B cell (primary cell): ENCODE measurements around the gene CLOCK. TPM values are rescaled to one million over a fixed set of nuclear protein-coding genes. Genes with fewer than 3 reads are reported as not detected.
"Not testable (repeated sequence)": the region's sequence is repeated elsewhere in the genome, so short reads cannot be mapped to it uniquely, and the experiment has no call there.

ENCODE experiments used
- ATAC-seq: fragments of 200-7000 bp; cut with Tn5 transposase; one replicate; pipeline ENCODE4 v1.10.0; 2021; ENCODE audit warnings: low read depth, mild to moderate bottlenecking, moderate number of reproducible peaks, moderate library complexity
- CTCF ChIA-PET: fragments of 350-600 bp; sonication (Branson Sonifier 250); formaldehyde crosslinking; loops from one replicate; lab custom pipeline; 2021; ENCODE audit warnings: antibody characterized with exemption, inconsistent platforms; lab: Charles Lee
- POLR2A ChIA-PET: fragments of 350-600 bp; sonication (Branson Sonifier 250); formaldehyde crosslinking; loops from one replicate; lab custom pipeline; 2021; ENCODE audit warnings: antibody characterized with exemption; lab: Charles Lee
- DNase-seq: peaks from one replicate; pipeline ENCODE4 v3.0.0; 2013
- H2AFZ ChIP-seq: 2 replicates; pipeline ENCODE4 v1.6.1; 2012; ENCODE audit warnings: mild to moderate bottlenecking, low read depth, low read length; ENCODE audit not compliant: insufficient read depth, poor library complexity, severe bottlenecking
- H3K27ac ChIP-seq, 2 donors: 1 replicate in 1 of 2; 2 replicates in 1 of 2; pipeline ENCODE4 v1.5.1; 2012 to 2013; ENCODE audit warnings: low read length in 2 of 2, mild to moderate bottlenecking in 2 of 2, moderate library complexity in 1 of 2
- H3K27me3 ChIP-seq, 4 experiments: fragments of 200-600 bp in 1 of 4; sonication (generic) in 1 of 4; replicated peaks in 1 of 4; 1 replicate in 2 of 4; 2 replicates in 2 of 4; pipeline versions ENCODE4 v1.6.1 to v1.7.0; 2013 to 2016; ENCODE audit warnings: low read length in 3 of 4, mild to moderate bottlenecking in 2 of 4, mixed read lengths in 1 of 4, moderate library complexity in 1 of 4; ENCODE audit not compliant: insufficient read depth in 4 of 4, control insufficient read depth in 3 of 4; ENCODE audit errors: control extremely low read depth in 1 of 4
- H3K36me3 ChIP-seq, 2 experiments: replicated peaks in 1 of 2; 1 replicate in 1 of 2; 2 replicates in 1 of 2; pipeline versions ENCODE4 v1.6.1 to v1.7.1; 2013; ENCODE audit warnings: low read length in 1 of 2; ENCODE audit not compliant: insufficient read depth in 2 of 2, control insufficient read depth in 1 of 2; ENCODE audit errors: control extremely low read depth in 1 of 2, extremely low read depth in 1 of 2
- H3K4me1 ChIP-seq, 2 donors: fragments of 200-600 bp in 1 of 2; sonication (generic) in 1 of 2; 1 replicate in 1 of 2; 2 replicates in 1 of 2; pipeline versions ENCODE4 v1.5.1 to v1.6.1; 2013 to 2017; ENCODE audit warnings: low read length in 2 of 2; ENCODE audit not compliant: control insufficient read depth in 2 of 2, insufficient read depth in 2 of 2
- H3K4me2 ChIP-seq: replicated peaks from 2 replicates; pipeline ENCODE3; 2012; ENCODE audit warnings: mild to moderate bottlenecking, low read depth, low read length; ENCODE audit not compliant: poor library complexity, severe bottlenecking
- H3K4me3 ChIP-seq, 5 experiments: fragments of 200-600 bp in 1 of 5; sonication (generic) in 1 of 5; 1 replicate in 3 of 5; 2 replicates in 2 of 5; pipeline versions ENCODE4 v1.5.1 to v1.7.0; 2011 to 2016; ENCODE audit warnings: low read length in 4 of 5, mild to moderate bottlenecking in 4 of 5, low read depth in 2 of 5, control low read depth in 1 of 5, moderate library complexity in 1 of 5; ENCODE audit not compliant: insufficient read depth in 1 of 5; ENCODE audit errors: control extremely low read depth in 1 of 5, extremely low read depth in 1 of 5
- H3K79me2 ChIP-seq: fragments of 200-600 bp; sonication (generic); one replicate; pipeline ENCODE4 v1.6.0; 2016; ENCODE audit warnings: low read length; ENCODE audit not compliant: control insufficient read depth, insufficient read depth
- H3K9ac ChIP-seq: fragments of 200-600 bp; sonication (generic); 2 replicates; pipeline ENCODE4 v1.6.1; 2017; ENCODE audit warnings: mild to moderate bottlenecking, low read length, moderate library complexity
- H3K9me3 ChIP-seq, 3 donors: one replicate each; pipeline versions ENCODE4 v1.6.1 to v1.7.1; 2013; ENCODE audit warnings: low read length in 2 of 3; ENCODE audit not compliant: control insufficient read depth in 2 of 3, insufficient read depth in 1 of 3; ENCODE audit errors: control extremely low read depth in 1 of 3
- H4K20me1 ChIP-seq: 2 replicates; pipeline ENCODE4 v1.6.0; 2012; ENCODE audit warnings: mild to moderate bottlenecking, low read length; ENCODE audit not compliant: insufficient read depth, control insufficient read depth, poor library complexity, severe bottlenecking
- H3K27ac Mint-ChIP-seq: one replicate; pipeline ENCODE4 v1.8.0; 2021; ENCODE audit warnings: mixed read lengths
- H3K27me3 Mint-ChIP-seq: one replicate; pipeline ENCODE4 v1.8.0; 2021; ENCODE audit warnings: mixed read lengths
- H3K4me1 Mint-ChIP-seq: one replicate; pipeline ENCODE4 v1.8.0; 2021; ENCODE audit warnings: mixed read lengths
- H3K4me3 Mint-ChIP-seq: one replicate; pipeline ENCODE4 v1.8.0; 2021; ENCODE audit warnings: mixed read lengths
- H3K9me3 Mint-ChIP-seq: one replicate; pipeline ENCODE4 v1.8.0; 2022; ENCODE audit warnings: mixed read lengths; ENCODE audit not compliant: insufficient read depth
- CTCF ChIP-seq: fragments of 200-600 bp; IDR thresholded peaks from one replicate; pipeline ENCODE4 v1.8.0; 2022; ENCODE audit warnings: antibody characterized with exemption, mild to moderate bottlenecking
- EZH2 ChIP-seq: IDR thresholded peaks from 2 replicates; pipeline ENCODE4 v1.6.1; 2012; ENCODE audit warnings: borderline replicate concordance, low read depth, mild to moderate bottlenecking, moderate library complexity, low read length; ENCODE audit not compliant: insufficient read depth, poor library complexity, severe bottlenecking
- WGBS: methylation state at CpG from one replicate; pipeline ENCODE4 v1.1.5; 2013; ENCODE audit warnings: missing lambda C conversion rate; ENCODE audit not compliant: insufficient coverage; 5-methylcytosine and 5-hydroxymethylcytosine counted together
- intact Hi-C: fragments of 100-400 bp; cut with micrococcal nuclease; formaldehyde crosslinking; loops from one replicate; pipeline ENCODE4 v1.10.0; 2022
- polyA plus RNA-seq: library from polyadenylated mRNA; depleted of rRNA; stranded (reverse); fragments of >200 nt; gene quantifications from 2 replicates; pipeline ENCODE4 v1.2.3, GENCODE V29; 2012
- total RNA-seq, 2 donors: library from RNA; stranded (reverse); fragments of 120-200 nt in 1 of 2; gene quantifications; 1 replicate in 1 of 2; 2 replicates in 1 of 2; pipeline versions ENCODE4 v1.2.3 to v1.2.4, GENCODE V29; 2013 to 2022

CLOCK gene
- total and polyA plus RNA-seq, 2 donors (not counting 1 experiment from before 2014, with no cell fraction given) = 2.8 to 14.2 TPM

GRCh38 chr4:55588160-55588559 is 41.5 kb upstream of the CLOCK start:
- 91% methylated on average over 2 of the region's 2 CpGs for WGBS
- Mint-ChIP-seq H3K4me1 (no peaks in the 10 kb centered on the region), H3K27ac (no peak overlapping the region), H3K27me3 (peaks cover 14% of the 10 kb centered on the region), H3K4me3 (no peak overlapping the region), H3K9me3 (peaks cover 2% of the 10 kb centered on the region)
- Histone ChIP-seq H3K4me3 (no peak overlapping the region), H3K4me2 (no peak overlapping the region), H3K27ac (no peak overlapping the region), H3K79me2 (no peaks in the 10 kb centered on the region), H3K9ac (no peak overlapping the region), H3K4me1 (no peaks in the 10 kb centered on the region), H3K9me3 (peaks cover 0 to 6% (median 1%) of the 10 kb centered on the region in 3 donors), H3K36me3 (no peaks in the 10 kb centered on the region), H4K20me1 (no peaks in the 10 kb centered on the region), H3K27me3 (no peaks in the 10 kb centered on the region), H2AFZ (no peak overlapping the region)
- intact Hi-C loops = no loop called here
- ChIA-PET POLR2A (no interaction called here), CTCF (no interaction called here)
- no peak for TF ChIP-seq CTCF
- no peak for TF ChIP-seq EZH2
- ATAC-seq (no peak), DNase-seq (no peak)

DNA sequence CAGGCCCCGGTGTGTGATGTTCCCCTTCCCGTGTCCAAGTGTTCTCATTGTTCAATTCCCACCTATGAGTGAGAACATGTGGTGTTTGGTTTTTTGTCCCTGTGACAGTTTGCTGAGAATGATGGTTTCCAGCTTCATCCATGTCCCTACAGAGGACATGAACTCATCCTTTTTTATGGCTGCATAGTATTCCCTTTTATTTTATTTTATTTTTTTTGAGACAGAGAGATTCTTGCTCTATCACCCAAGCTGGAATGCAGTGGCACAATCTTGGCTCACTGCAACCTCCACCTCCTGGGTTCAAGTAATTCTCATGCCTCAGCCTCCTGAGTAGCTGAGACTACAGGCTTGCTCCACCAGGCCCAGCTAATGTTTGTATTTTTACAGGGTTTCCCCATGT is 36.1 kb upstream of the CLOCK start:
- H3K9me3 ChIP-seq, H3K27ac Mint-ChIP-seq, H3K27me3 Mint-ChIP-seq, H3K9ac ChIP-seq, H3K27ac ChIP-seq, CTCF ChIA-PET, H3K4me2 ChIP-seq, H3K4me3 ChIP-seq, H3K36me3 ChIP-seq, H2AFZ ChIP-seq, H3K9me3 Mint-ChIP-seq, POLR2A ChIA-PET, H3K79me2 ChIP-seq, ATAC-seq, H3K4me3 Mint-ChIP-seq, DNase-seq, H4K20me1 ChIP-seq, H3K27me3 ChIP-seq, H3K4me1 Mint-ChIP-seq, intact Hi-C loops, H3K4me1 ChIP-seq: not testable (repeated sequence)
- WGBS = no CpG with 5 or more reads among the region's 2 CpGs
